Measurements from ENCODE around the gene GPC6.

The GPC6 gene

DNA sequence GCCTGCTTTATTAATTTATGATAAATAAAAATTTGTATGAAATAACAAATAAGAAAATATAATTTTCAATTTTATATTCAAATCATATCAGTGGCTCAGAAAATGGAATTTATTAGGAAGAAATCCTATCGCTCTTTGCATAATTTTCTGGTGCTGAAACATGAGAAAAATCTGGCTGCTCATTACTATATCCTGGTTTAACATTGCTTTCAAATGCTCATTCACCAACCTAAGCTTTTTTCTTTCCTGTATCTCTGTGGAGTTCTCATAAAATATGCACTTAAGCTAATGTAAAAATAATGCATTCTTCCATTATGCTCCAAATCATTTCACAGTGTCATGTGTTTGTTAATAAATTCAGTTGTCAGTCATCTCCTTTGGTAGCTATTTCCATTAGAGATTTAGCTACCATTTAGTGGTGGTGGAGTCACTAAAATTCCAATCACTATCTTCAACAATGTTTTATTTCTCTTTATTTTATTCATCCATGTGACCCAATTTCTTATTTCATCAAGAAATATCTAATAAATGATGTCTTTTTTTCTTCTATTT, 754.9 kb downstream of the GPC6 start:
- no peak for DNase-seq (ENCODE audit: low spot score)

DNA sequence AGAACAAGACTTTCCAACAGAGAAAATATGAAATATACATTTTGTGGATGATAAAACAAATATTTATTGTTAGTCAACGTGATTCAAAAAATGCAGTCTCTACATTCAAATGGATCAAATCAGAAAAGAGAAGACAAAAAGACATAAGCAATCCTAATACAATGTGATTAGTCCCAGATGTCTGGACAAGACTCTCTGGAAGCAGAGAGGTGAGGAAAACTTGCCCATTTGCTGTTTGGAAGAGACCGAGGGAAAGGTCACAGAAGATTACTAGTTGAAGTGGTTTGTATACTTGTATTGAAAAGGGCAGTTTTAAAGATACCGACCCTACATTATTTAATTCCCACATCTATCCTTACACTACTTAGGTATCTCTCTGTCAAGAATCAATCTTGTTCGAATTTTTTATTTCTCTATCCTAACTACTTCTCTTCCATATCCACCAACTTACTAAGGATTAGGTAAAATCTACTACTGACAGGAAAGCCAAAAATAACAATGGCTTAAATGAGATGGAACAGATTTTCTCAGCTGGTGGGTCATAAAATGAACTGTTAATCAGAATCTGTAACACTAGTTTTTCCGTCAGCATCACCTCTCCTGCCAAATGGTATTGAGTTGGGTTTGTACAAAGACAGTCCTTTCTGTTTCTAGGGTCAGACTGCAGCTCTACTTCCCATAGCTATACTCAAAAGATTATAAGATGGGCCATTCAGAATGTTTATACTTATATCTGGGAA, 755.7 kb downstream of the GPC6 start:
- no peak for DNase-seq (ENCODE audit: low spot score)

DNA sequence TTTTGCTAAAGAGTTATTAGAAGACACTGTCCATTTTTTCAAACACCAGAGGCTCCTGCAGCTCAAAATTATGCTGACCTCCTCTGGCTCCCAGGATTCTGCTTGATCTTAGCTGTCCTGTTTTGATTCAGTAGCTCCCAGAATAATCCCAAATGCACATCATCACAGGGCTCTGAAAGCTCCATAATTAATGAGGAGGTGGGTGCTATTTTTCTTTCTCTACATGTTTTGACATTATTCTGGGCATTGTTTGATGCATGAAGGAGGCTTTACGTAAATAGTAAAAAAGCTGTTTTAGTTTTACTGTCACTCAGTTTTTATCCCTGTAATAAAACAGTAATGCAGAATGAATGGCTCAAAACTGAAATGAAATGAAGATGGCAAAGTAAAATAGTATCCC, 757.4 kb downstream of the GPC6 start:
- no peak for DNase-seq (ENCODE audit: low spot score)

DNA sequence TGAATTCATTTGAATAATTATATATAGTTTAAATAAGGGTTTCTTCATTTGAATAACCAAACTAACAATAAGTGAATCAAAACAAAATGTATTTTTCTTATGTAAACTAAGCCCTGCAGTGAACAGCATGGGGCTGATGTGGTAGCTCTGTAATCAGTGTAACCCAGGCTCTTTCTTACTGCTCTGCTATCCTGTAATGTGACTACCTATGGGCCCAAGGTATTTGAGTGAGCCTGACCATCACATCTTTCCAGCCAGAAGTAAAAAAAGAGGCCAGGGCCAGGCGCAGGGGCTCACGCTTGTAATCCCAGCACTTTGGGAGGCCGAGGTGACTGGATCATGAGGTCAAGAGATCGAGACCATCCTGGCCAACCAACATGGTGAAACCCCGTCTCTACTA, 758.3 kb downstream of the GPC6 start:
- no peak for DNase-seq (ENCODE audit: low spot score)

DNA sequence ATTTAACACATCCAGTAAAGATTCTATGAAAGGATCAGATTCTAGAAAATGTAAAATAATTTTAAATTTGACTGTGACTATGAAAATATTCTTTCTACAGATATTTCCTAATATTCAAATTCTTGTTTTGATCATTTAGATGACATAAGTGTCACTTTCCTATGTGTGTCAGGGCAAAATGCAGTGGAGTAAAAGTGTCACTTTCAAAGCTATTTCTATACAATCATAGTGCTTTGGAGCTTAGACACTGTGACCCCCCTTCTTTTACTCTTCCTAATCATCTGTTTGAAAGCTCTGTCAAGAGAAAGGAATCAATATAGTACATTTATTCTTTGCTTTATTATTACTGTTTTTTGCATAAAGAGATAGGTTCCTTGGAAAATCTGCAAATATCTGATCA, 760.9 kb downstream of the GPC6 start:
- no peak for DNase-seq (ENCODE audit: low spot score)

DNA sequence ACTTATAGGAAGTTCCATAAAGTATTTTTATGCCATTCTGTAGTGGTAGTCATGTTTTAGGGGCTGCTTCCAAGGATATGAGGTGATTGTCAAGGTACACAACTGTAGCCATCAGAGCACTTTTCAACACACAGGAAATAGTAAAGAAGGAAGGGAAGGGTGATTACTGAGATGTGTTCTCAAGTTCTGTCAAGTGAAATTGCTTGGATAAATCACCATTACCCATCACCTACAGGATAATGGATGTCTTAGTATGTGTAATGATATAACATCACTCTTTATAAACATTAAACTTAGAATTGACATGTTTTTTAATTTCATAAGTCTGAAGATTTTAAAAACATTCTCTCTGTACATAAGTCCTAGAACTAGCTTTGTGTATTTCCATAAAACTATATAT, 765.0 kb downstream of the GPC6 start:
- no peak for DNase-seq (ENCODE audit: low spot score)

DNA sequence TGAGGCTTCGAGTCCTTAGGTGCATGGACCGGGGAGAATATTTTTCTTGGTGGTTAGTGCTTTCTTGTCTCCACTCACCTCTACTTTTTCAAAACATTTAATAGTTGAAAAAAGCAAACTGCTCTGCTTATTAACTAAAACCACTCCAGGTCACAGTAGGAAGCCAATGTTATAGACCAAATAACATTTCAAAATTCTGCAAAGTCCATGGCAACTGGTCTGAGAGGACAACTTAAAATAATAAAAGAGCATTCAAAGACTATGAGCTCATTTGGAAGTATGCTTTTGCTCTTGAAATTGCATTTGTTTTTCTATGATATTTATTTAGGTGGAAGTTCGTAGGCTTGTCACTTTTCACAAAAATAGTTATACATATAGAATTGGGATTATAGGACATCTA, 769.9 kb downstream of the GPC6 start:
- DNase-seq (ENCODE audit: low spot score), result no peak

DNA sequence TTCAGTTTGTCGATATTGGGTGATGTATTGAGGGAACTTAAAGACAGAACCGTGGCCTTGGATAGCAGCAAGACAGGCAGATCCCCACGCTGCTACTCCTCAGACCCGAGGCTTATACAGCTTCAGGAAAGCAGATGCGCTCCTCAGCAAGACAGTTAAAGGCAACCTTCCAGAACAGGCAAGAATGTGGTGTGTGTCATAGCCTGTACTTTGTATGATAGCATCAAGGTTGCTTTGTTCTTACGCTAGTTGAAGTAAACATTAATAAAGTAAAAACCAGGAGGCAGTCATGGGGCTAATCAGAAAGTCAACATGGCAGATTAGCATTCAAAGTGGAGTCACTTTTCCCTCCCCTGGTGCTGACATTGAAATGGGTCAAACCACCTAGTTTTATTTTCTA, 779.7 kb downstream of the GPC6 start:
- DNase-seq (ENCODE audit: low spot score), result no peak

DNA sequence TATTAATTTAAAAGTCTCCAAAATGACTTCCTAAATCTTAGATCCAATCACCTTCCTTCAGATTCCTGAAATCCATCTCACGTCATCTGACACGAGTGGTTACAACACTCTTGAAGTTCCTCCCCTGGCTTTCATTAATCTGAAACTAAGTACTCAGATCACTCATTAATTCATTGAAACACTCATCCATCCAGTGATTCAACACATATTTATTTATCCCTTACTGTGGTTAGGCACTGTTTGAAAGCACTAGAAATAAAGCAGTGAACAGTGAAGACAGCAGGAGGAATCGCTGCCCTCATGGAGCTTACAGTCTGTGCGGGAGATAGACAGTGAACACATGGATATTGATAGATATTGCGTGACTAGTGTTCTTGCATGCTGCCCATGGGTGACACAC, 780.5 kb downstream of the GPC6 start:
- no peak for DNase-seq (ENCODE audit: low spot score)

DNA sequence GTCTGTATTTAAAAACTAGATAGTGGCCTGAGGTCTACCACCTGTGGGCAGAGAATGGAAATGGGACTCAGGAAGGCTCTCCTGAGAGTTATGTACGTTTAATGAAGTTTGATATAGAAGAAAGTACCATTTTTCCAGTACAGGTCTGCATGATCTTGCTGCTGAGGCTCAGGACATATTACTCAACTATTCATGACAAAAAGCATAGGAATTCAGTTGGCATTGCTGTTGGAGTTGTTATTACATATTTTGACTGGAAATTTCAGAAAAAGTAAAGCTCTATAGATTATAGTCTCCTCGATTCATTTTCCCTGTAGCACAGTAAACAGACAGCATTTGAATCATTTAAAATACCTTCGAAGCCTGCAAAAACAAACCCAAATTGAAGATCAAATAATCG, 783.1 kb downstream of the GPC6 start:
- no peak for DNase-seq (ENCODE audit: low spot score)

DNA sequence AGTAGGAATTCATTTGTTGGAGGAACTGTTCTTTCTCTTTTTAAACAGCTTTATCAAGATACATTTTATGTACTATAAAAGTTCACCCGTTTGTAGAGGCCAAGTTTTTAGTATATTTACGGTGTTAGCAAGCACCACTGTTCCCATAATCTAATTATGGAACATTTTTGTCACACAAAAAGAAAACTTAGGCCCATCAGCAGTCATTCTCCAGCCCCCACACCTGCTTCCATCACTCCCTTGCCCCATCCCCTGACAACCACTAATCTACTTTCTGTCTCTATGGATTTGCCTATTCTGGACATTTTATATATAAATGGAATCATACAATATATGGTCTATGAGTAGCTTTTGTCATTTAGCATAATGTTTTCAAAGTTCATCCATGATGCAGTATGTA, 787.9 kb downstream of the GPC6 start:
- no peak for DNase-seq (ENCODE audit: low spot score)

DNA sequence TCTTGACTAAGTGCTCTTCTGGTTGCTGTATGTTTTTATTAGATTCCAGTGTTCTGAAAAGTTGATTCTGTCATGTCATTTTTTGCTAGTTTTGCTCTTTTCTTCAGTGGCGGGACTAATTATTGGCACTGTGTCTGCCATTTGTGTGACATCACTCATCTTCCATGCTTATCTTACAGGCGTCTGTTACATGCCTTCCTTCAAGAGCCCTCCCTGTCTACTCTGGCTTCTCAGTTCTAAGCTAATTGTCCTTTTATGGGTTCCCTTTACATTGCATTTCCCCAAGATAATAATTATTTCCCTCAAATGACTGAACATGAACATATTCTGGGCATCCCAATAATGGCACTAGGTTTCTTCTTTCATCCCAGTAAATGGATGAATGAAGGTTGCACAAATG, 793.8 kb downstream of the GPC6 start:
- no peak for DNase-seq (ENCODE audit: low spot score)

DNA sequence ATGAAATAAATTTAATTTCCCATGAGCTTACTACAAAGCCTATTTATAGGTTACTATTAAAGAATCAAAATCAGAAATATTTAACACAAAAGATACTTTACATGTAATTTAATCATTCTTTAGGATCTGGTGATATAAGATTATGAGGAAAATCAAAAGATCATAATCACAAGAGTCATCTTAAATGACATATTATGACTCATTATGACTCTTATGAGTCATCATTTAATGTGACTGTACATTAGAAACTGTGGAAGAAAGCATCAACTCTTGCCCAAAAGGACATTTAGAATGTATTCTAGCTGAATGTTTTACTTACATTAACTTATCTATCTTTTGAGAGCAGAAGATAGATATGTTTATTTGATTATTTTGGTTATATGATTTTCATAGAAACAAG, 794.2 kb downstream of the GPC6 start:
- no peak for DNase-seq (ENCODE audit: low spot score)

DNA sequence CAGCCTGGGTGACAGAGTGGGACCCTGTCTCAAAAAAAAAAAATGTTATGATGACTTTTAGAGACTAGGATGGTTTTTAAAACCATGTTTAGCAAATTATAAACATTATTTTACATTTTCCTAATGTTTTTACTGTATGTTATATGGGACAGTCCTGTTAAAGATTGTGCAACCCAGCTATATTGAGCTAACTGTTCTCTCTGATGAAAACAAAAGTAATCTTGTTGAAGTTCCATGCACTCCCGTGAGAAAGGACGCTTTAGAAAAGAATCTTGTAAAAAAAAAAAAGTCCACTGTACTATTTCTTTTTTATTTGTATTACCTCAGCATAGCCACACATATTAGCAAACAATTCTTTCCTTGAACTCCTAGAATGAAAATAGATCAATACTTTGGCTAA, 801.6 kb downstream of the GPC6 start:
- no peak for DNase-seq (ENCODE audit: low spot score)

DNA sequence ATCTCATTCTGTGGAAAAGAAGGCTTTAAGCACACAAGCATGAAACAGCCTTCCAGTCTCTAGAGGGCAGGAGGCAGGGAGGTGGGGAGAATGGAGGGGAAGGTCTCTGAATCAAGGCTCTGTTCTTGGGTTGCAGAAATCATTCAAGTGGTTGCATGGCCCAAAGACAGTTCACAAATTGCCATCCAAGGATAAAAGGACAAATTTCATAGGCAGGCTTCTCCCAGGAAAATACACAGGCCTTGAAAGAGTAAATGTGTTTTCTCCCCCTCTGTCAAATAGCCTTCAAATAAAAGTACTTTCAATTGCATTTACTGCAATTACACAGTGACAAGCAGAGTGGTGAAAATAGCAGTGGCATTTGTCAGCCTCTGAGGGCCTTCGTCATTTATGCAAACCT, 802.0 kb downstream of the GPC6 start:
- DNase-seq (ENCODE audit: low spot score), result no peak

DNA sequence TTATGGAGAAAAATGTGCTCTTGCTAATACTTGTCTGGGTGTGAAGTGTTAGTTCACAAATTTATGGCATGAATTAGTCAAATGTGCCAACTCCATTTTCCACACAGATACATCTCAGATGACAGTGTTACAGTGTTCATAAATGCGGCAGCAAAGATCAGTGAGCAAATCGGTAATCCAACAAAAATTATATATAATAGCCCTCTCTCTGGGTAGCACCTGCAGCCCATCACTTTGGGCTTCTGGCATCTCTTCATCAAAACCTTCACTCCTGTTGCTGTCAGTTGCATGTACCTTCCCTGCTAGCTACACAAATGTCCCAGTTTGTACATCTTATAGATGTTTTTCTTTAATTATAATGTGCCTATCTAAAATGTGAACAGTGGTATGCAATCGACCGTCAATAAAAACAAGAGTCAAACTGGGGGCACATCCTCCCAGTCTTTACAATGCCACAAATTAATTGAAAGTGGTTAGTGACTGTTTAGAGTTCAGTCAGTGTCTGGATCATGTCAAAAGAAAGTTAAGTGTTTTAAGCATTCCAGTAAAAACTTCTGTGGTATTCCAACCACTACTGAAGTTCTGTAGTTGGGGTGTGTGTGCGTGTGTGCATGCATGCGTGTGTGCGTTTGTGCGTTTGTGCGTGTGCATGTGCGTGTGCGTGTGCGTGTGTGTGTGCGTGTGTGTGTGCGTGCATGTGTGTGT, 804.0 kb downstream of the GPC6 start:
- DNase-seq (ENCODE audit: low spot score), result no peak

DNA sequence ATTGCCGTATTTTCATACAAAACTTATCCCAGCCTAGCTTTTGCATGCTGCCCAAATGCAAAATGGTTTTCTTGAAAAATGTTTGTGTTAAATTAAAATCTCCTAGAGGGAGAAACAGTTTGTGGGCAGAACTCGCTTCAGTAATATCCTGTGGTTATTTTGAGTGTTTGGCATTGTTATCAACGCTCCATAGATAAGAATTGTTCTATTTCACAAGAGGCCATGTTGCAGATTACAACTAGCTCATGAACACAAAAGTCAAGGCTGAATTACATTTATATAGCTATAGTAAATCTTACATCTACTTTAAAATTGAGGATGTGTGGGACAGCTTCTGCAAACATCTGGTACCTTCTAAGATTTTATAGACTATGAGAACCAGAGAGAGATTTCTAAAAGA, 805.0 kb downstream of the GPC6 start:
- DNase-seq (ENCODE audit: low spot score), result no peak

DNA sequence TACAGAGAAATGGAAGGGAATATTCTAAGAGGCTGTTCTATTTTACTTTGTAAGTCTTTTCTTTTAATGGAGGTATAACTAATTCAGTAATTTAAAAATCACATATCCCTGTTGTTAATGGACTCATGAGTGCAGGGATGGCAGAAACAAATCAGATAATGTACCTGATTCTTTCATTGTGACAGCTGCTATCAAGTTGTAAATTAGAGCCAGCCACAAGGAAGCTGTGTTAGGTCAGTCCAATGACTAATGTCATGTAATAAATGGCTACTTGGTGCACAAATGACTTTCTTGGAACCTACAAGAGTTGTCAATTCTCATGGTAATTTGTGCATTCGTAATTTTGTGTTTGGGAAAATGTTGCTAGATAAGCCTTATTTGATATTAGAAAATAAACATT, 806.5 kb downstream of the GPC6 start:
- no peak for DNase-seq (ENCODE audit: low spot score)

DNA sequence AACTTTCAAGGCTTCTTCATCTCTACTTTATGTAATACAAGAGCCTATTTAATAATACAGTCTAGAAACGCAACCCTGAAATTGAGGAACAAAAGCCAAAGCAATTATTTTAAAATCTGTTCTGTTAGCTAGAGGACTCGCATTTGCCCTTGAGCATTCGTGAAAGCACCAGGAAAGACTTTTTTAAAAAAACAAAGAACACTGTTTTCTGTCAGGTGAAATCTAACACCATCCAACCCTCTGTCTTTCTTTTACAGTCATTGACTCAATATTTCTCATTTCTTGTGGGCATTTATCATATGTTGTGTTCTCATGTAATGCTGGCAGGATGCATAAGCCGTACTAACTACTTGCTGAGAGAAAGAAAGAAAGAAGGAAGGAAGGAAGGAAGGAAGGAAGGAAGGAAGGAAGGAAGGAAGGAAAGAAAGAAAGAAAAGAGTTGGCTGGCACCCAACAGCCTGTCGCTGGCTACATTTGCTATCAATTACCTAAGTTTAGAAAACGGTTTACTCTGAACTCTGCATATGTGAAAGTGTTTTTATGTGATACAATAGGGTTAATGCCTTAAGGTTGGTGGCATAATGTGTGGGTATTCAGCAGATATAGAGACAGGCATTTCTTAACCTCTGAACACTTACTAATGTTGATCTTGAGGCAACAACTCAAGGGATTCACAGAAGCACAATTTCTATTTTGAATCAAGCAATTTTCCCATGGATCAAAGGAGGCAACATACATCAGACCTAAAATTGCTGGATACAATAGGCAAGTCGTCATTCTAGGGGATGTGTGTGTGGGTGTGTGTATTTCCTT, 807.4 kb downstream of the GPC6 start:
- no peak for DNase-seq (ENCODE audit: low spot score)

DNA sequence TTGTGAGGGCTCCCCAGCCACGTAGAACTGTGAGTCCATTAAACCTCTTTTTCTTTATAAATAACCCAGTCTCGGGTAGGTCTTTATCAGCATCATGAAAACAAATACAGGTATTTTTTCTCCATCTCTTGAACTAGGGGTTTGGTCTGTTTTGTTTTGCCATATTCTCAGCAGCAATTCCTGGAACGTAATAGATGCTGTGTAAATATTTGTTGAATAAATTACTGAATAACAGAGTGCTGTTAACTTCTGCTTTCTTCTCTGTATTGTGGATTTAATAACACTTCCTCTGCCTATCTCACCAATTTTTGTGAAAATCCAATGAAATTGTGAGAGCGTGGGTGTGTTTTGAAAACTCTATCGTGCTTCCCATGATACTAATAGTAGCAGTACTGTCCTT, 823.4 kb downstream of the GPC6 start:
- no peak for DNase-seq (ENCODE audit: low spot score)

DNA sequence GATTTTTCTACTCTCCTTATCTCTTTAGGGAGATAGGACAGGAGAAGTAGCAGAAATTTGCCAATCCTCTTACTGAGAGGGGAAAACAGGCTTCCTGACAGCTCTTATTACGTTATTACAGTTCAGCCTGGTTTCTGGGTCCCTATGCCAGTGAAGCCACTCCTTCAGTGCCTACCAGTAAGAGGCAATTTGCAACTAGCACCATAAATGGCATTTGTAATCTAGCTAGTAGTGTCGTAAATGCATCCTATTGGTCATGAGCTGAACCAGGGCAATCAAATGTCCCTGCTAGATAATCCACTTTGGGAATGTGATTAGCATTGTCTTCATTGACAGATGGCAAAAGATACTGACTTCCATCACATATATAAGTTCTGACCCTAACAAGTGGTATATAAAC, 824.1 kb downstream of the GPC6 start:
- DNase-seq (ENCODE audit: low spot score), result no peak

DNA sequence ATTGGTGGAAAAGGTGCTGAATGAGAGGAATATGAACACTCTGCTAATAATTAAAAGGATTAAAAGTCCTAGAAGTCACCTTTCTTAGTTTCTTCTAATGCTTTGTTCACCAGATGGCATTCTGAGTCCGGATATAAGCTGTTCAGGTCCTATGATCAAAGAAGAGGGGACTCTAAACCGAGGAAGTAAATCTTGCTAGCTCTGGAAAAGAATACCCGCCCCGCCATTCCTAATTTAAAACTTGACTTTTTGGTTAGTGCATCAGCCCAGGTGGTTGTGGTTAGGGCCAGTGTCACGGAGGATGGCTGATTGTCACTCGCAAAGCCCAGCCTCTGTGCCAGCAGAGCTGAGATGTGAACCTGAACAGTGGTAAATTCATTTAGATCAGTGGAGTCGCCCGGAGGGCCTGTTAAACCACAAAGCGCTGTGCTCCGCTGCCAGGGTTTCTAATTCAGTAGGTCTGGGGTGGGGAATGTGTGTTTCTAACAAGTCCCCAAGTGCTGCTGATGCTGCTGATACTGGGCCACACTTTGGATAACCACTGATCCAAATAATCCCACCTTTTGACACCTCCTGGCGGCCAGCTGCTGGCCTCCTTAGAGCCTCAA, 827.5 kb downstream of the GPC6 start:
- no peak for DNase-seq (ENCODE audit: low spot score)
